Measurements from ENCODE around the gene RELA. TPM values are rescaled to one million over a fixed set of nuclear protein-coding genes. Genes with fewer than 3 reads are reported as not detected.
"Not testable (repeated sequence)": the region's sequence is repeated elsewhere in the genome, so short reads cannot be mapped to it uniquely, and the experiment has no call there.

The RELA gene
- total RNA-seq, 1 experiment from 2014 or later = 99.3 TPM

- CTCF ChIA-PET = no interaction called here
- POLR2A ChIA-PET (ENCODE audit: low non-redundant PET) = no interaction called here
- no peak for DNase-seq (ENCODE audit: low spot score)
These were observed 993 bp downstream of the RELA start for GRCh38 chr11:65661599-65662246.

GRCh38 chr11:65660908-65661307 is 1.8 kb downstream of the RELA start:
- H3K4me1 ChIP-seq (ENCODE audit: insufficient read depth, low read length, poor library complexity, severe bottlenecking); H3K27ac ChIP-seq (ENCODE audit: low read depth, low read length, poor library complexity, severe bottlenecking); H3K9me3 ChIP-seq (ENCODE audit: low read depth, low read length, poor library complexity, severe bottlenecking); intact Hi-C loops (cut with micrococcal nuclease; ENCODE audit: unreplicated experiment); CTCF ChIA-PET; H3K27me3 ChIP-seq (replicated peaks; ENCODE audit: insufficient read depth, low read depth, low read length, poor library complexity); BruUV-seq (replicated peaks); POLR2A ChIA-PET (ENCODE audit: low non-redundant PET); DNase-seq (ENCODE audit: low spot score): not testable (repeated sequence)
- H3K4me3 ChIP-seq (ENCODE audit: low read depth, low read length, poor library complexity, severe bottlenecking) = peak overlapping the region; percentile 79
- peaks cover 52% of the 10 kb centered on the region for H3K36me3 ChIP-seq (ENCODE audit: insufficient read depth, low read length, poor library complexity, severe bottlenecking)

More at GRCh38 chr11:65661599-65662246, 993 bp downstream of the RELA start:
- no peak for TF ChIP-seq CTCF (conservative IDR thresholded peaks at IDR 0.05; ENCODE audit: low read depth, low read length)
- TF ChIP-seq EZH2 (IDR thresholded peaks at IDR 0.05; ENCODE audit: borderline replicate concordance, low read depth, low read length, poor library complexity, severe bottlenecking) = no peak
- intact Hi-C loops (cut with micrococcal nuclease; ENCODE audit: unreplicated experiment) = no loop called here
- no TSS peak for BruUV-seq (replicated peaks)
- no peaks in the 10 kb centered on the region for H3K27me3 ChIP-seq (replicated peaks; ENCODE audit: insufficient read depth, low read depth, low read length, poor library complexity)
- peak overlapping the region; percentile 79 for H3K4me3 ChIP-seq (ENCODE audit: low read depth, low read length, poor library complexity, severe bottlenecking)
- H3K9me3 ChIP-seq (ENCODE audit: low read depth, low read length, poor library complexity, severe bottlenecking) = no peaks in the 10 kb centered on the region
- peaks cover 46% of the 10 kb centered on the region for H3K36me3 ChIP-seq (ENCODE audit: insufficient read depth, low read length, poor library complexity, severe bottlenecking)
- peak overlapping the region; percentile 85 for H3K27ac ChIP-seq (ENCODE audit: low read depth, low read length, poor library complexity, severe bottlenecking)
- H3K4me1 ChIP-seq (ENCODE audit: insufficient read depth, low read length, poor library complexity, severe bottlenecking) = peaks cover 7% of the 10 kb centered on the region

- H3K36me3 ChIP-seq (ENCODE audit: insufficient read depth, low read length, poor library complexity, severe bottlenecking) = peaks cover 61% of the 10 kb centered on the region
These were observed 2.7 kb downstream of the RELA start for GRCh38 chr11:65660038-65660437.

More at GRCh38 chr11:65660038-65660437, 2.7 kb downstream of the RELA start:
- CTCF ChIA-PET = no interaction called here
- POLR2A ChIA-PET (ENCODE audit: low non-redundant PET) = no interaction called here
- H3K9me3 ChIP-seq (ENCODE audit: low read depth, low read length, poor library complexity, severe bottlenecking) = no peaks in the 10 kb centered on the region
- TF ChIP-seq CTCF (conservative IDR thresholded peaks at IDR 0.05; ENCODE audit: low read depth, low read length) (no peak), EZH2 (IDR thresholded peaks at IDR 0.05; ENCODE audit: borderline replicate concordance, low read depth, low read length, poor library complexity, severe bottlenecking) (no peak)
- H3K4me3 ChIP-seq (ENCODE audit: low read depth, low read length, poor library complexity, severe bottlenecking) = no peak overlapping the region
- intact Hi-C loops (cut with micrococcal nuclease; ENCODE audit: unreplicated experiment) = no loop called here
- no TSS peak for BruUV-seq (replicated peaks)
- peaks cover 7% of the 10 kb centered on the region for H3K4me1 ChIP-seq (ENCODE audit: insufficient read depth, low read length, poor library complexity, severe bottlenecking)
- no peaks in the 10 kb centered on the region for H3K27me3 ChIP-seq (replicated peaks; ENCODE audit: insufficient read depth, low read depth, low read length, poor library complexity)
- no peak for DNase-seq (ENCODE audit: low spot score)
- no peak overlapping the region for H3K27ac ChIP-seq (ENCODE audit: low read depth, low read length, poor library complexity, severe bottlenecking)
